Cardiac fibroblast (primary cell): Measurements from ENCODE around the gene SLC23A2.

Source experiments
- DNase-seq, 2 donors: peaks; one replicate each; pipeline versions ENCODE4 v3.0.0 to v3.0.0-alpha.2; 2010; ENCODE audit warnings: low read depth in 2 of 2
- H3K4me3 ChIP-seq, 2 donors: replicated peaks in 1 of 2; 1 replicate in 1 of 2; 2 replicates in 1 of 2; pipeline ENCODE4 v1.5.1; 2011; ENCODE audit warnings: low read depth in 2 of 2, low read length in 2 of 2, mild to moderate bottlenecking in 2 of 2, moderate library complexity in 1 of 2
- TF ChIP-seq, protein P1 (sequence below): IDR thresholded peaks from one replicate; pipeline ENCODE4 v1.5.1; 2011; ENCODE audit warnings: low read depth, mild to moderate bottlenecking, low read length, inconsistent platforms

The SLC23A2 gene

GRCh38 chr20:4844325-4844724, 157.0 kb downstream of the SLC23A2 start:
- TF ChIP-seq, protein P1, sequence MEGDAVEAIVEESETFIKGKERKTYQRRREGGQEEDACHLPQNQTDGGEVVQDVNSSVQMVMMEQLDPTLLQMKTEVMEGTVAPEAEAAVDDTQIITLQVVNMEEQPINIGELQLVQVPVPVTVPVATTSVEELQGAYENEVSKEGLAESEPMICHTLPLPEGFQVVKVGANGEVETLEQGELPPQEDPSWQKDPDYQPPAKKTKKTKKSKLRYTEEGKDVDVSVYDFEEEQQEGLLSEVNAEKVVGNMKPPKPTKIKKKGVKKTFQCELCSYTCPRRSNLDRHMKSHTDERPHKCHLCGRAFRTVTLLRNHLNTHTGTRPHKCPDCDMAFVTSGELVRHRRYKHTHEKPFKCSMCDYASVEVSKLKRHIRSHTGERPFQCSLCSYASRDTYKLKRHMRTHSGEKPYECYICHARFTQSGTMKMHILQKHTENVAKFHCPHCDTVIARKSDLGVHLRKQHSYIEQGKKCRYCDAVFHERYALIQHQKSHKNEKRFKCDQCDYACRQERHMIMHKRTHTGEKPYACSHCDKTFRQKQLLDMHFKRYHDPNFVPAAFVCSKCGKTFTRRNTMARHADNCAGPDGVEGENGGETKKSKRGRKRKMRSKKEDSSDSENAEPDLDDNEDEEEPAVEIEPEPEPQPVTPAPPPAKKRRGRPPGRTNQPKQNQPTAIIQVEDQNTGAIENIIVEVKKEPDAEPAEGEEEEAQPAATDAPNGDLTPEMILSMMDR, result no peak
- no peak overlapping the region for H3K4me3 ChIP-seq
- no peak for DNase-seq

DNA sequence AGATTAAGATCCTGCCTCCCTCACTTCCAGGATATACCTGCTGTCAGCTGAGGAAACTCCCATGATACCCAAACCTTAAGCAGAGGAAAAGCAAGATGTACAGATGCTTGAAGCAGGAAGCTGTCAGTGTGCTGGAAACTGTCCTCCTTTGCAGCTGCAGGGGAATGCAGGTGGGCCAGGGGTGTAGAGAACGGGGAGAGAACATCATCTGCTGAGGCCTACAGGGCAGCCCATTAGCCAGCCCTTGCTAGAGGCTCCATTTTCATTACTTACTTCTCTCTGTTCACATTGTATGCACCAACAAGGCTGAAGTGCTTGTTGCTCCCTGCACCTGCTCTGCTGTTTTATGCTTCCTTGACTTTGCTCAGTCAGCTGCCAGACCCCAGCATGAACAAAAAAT, 160.5 kb downstream of the SLC23A2 start:
- no peak for DNase-seq

GRCh38 chr20:4838526-4838925, 162.8 kb downstream of the SLC23A2 start:
- DNase-seq, result no peak
- TF ChIP-seq, protein P1, result no peak
- no peak overlapping the region for H3K4me3 ChIP-seq

More for the DNA sequence above, 160.5 kb downstream of the SLC23A2 start:
- TF ChIP-seq, protein P1, result no peak
- H3K4me3 ChIP-seq, result no peak overlapping the region

DNA sequence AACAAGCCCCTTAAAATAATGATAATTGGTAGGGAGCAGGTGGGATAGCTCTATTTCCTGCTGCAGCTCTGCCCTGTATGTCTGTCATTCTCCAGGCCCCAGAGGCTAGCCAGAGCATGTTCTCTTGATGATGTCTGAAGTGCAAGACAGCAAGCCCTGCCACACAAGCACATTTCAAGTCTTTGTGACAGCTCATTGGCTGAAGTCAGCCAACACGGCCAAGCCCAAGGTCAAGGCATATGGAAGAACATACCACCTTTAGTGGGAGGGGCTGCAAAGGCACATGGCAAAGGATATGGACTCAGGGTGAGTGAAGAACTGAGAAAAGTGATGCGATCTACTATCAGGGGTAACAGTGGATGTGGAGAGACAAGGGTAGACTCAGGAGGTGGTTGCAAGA, 163.6 kb downstream of the SLC23A2 start:
- TF ChIP-seq, protein P1, result no peak
- no peak overlapping the region for H3K4me3 ChIP-seq
- DNase-seq, result no peak

GRCh38 chr20:4836935-4837334, 164.4 kb downstream of the SLC23A2 start:
- H3K4me3 ChIP-seq, result no peak overlapping the region
- TF ChIP-seq, protein P1, result no peak
- no peak for DNase-seq

- DNase-seq, result no peak
- no peak overlapping the region for H3K4me3 ChIP-seq
- TF ChIP-seq, protein P1, result no peak
Observed at GRCh38 chr20:4836473-4836872, 164.8 kb downstream of the SLC23A2 start.

- TF ChIP-seq, protein P1, result no peak
- DNase-seq, result peak in 1 of 2 donors; percentile 89
- no peak overlapping the region for H3K4me3 ChIP-seq
Observed at GRCh38 chr20:4835244-4836177, 165.8 kb downstream of the SLC23A2 start.
